HEK293 (cell line): ENCODE measurements around the gene SLC31A1.

Experiments
- CTCF ChIA-PET: fragments of 350-600 bp; formaldehyde crosslinking; extraction: SDS; loops from one replicate; lab custom pipeline; 2021; ENCODE audit warnings: antibody characterized with exemption; lab: Yijun Ruan, JAX
- POLR2A ChIA-PET: fragments of 300-600 bp; formaldehyde crosslinking; extraction: SDS; loops from one replicate; lab custom pipeline; 2020; ENCODE audit warnings: antibody characterized with exemption, inconsistent platforms; lab: Yijun Ruan, JAX
- H3K27ac ChIP-seq: fragments of 200-500 bp; sonication (Bioruptor generic); 2 replicates; pipeline ENCODE4 v1.5.1; 2014; ENCODE audit warnings: low read depth, low read length, control low read depth, inconsistent platforms; ENCODE audit errors: extremely low read depth
- H3K36me3 ChIP-seq, 2 experiments: fragments of 200-500 bp in 1 of 2; sonication (Bioruptor generic) in 1 of 2; 1 replicate in 1 of 2; 2 replicates in 1 of 2; pipeline ENCODE4 v1.5.1; 2014 to 2017; ENCODE audit warnings: inconsistent platforms in 2 of 2, low read length in 2 of 2; ENCODE audit not compliant: control insufficient read depth in 2 of 2, insufficient read depth in 1 of 2
- H3K4me1 ChIP-seq: fragments of 200-500 bp; sonication (Bioruptor generic); 2 replicates; pipeline ENCODE4 v1.5.1; 2014; ENCODE audit warnings: mild to moderate bottlenecking, low read length, inconsistent platforms; ENCODE audit not compliant: control insufficient read depth, insufficient read depth
- H3K4me3 ChIP-seq: 2 replicates; pipeline ENCODE4 v1.5.1; 2011; ENCODE audit warnings: low read depth, mild to moderate bottlenecking, control low read depth, low read length, moderate library complexity
- H3K9me3 ChIP-seq: fragments of 200-500 bp; sonication (Bioruptor generic); 2 replicates; pipeline ENCODE4 v1.5.1; 2014; ENCODE audit warnings: low read depth, low read length, inconsistent platforms; ENCODE audit not compliant: control insufficient read depth, insufficient read depth
- AEBP2 ChIP-seq: fragments of 450-650 bp; formaldehyde crosslinking; IDR thresholded peaks from 2 replicates; pipeline ENCODE4 v1.5.1; 2016; ENCODE audit warnings: missing biosample characterization, missing genetic modification characterization, borderline replicate concordance
- ELK4 ChIP-seq: IDR thresholded peaks from 2 replicates; pipeline ENCODE4 v1.6.1; 2011; ENCODE audit warnings: mild to moderate bottlenecking, low read depth, low read length, borderline replicate concordance
- GLIS2 ChIP-seq: fragments of 450-650 bp; formaldehyde crosslinking; IDR thresholded peaks from 2 replicates; pipeline ENCODE4 v1.5.1; 2016; ENCODE audit warnings: missing biosample characterization, missing genetic modification characterization
- INSM2 ChIP-seq: fragments of 450-650 bp; formaldehyde crosslinking; IDR thresholded peaks from 2 replicates; pipeline ENCODE4 v1.5.1; 2016; ENCODE audit warnings: missing biosample characterization, missing genetic modification characterization
- PRDM1 ChIP-seq: fragments of 450-650 bp; formaldehyde crosslinking; IDR thresholded peaks from 2 replicates; pipeline ENCODE4; 2016; ENCODE audit warnings: missing biosample characterization, missing genetic modification characterization
- ZFHX2 ChIP-seq: fragments of 450-650 bp; formaldehyde crosslinking; conservative IDR thresholded peaks from 2 replicates; pipeline ENCODE4 v1.5.1; 2016; ENCODE audit warnings: missing biosample characterization, missing genetic modification characterization
- ZNF133 ChIP-seq: fragments of 450-650 bp; formaldehyde crosslinking; IDR thresholded peaks from 2 replicates; pipeline ENCODE4 v1.5.1; 2016; ENCODE audit warnings: missing biosample characterization, missing genetic modification characterization
- ZNF184 ChIP-seq: fragments of 450-650 bp; IDR thresholded peaks from 2 replicates; pipeline ENCODE4 v1.5.1; 2018; ENCODE audit warnings: missing biosample characterization, mild to moderate bottlenecking, missing genetic modification characterization
- ZNF211 ChIP-seq: fragments of 450-650 bp; formaldehyde crosslinking; IDR thresholded peaks from 2 replicates; pipeline ENCODE4 v1.5.1; 2016; ENCODE audit warnings: low read depth, missing biosample characterization, missing genetic modification characterization
- ZNF280D ChIP-seq: fragments of 450-650 bp; formaldehyde crosslinking; IDR thresholded peaks from 2 replicates; pipeline ENCODE4 v1.5.1; 2016; ENCODE audit warnings: missing biosample characterization, missing genetic modification characterization
- ZNF311 ChIP-seq: fragments of 450-650 bp; formaldehyde crosslinking; IDR thresholded peaks from 2 replicates; pipeline ENCODE4 v1.5.1; 2017; ENCODE audit warnings: missing biosample characterization, missing genetic modification characterization, borderline replicate concordance
- ZNF324 ChIP-seq: fragments of 450-650 bp; formaldehyde crosslinking; IDR thresholded peaks from 2 replicates; pipeline ENCODE4 v1.5.1; 2016; ENCODE audit warnings: missing biosample characterization, missing genetic modification characterization
- ZNF341 ChIP-seq: fragments of 450-650 bp; formaldehyde crosslinking; IDR thresholded peaks from 2 replicates; pipeline ENCODE4; 2016; ENCODE audit warnings: low read depth, missing biosample characterization, missing genetic modification characterization
- ZNF513 ChIP-seq: fragments of 450-650 bp; IDR thresholded peaks from 2 replicates; pipeline ENCODE4 v1.5.1; 2018; ENCODE audit warnings: missing biosample characterization, missing genetic modification characterization
- ZNF555 ChIP-seq: fragments of 450-650 bp; formaldehyde crosslinking; conservative IDR thresholded peaks from 2 replicates; pipeline ENCODE4 v1.5.1; 2017; ENCODE audit warnings: missing biosample characterization, mild to moderate bottlenecking, missing genetic modification characterization, inconsistent platforms
- ZNF621 ChIP-seq: fragments of 450-650 bp; formaldehyde crosslinking; IDR thresholded peaks from 2 replicates; pipeline ENCODE4 v1.5.1; 2017; ENCODE audit warnings: missing biosample characterization, missing genetic modification characterization
- ZNF76 ChIP-seq: fragments of 450-650 bp; formaldehyde crosslinking; IDR thresholded peaks from 2 replicates; pipeline ENCODE4; 2016; ENCODE audit warnings: low read depth, missing biosample characterization, missing genetic modification characterization, borderline replicate concordance

The SLC31A1 gene

GRCh38 chr9:113210815-113211214, 10.5 kb upstream of the SLC31A1 start (continued):
- no peak for TF ChIP-seq ZNF621 (tag by site-specific recombination)
- TF ChIP-seq ZNF211 (tag by site-specific recombination): no peak
- TF ChIP-seq AEBP2 (tag by site-specific recombination): no peak
- TF ChIP-seq ZFHX2 (tag by site-specific recombination): no peak
- TF ChIP-seq, all 188 proteins: peak for 0

- Histone ChIP-seq H3K4me3 (no peak overlapping the region), H3K4me1 (no peaks in the 10 kb centered on the region), H3K27ac (no peak overlapping the region), H3K9me3 (no peaks in the 10 kb centered on the region), H3K36me3 (peaks cover 0 to 9% of the 10 kb centered on the region in 2 experiments; a peak in 1 of 3 replicates)
- ChIA-PET POLR2A (no interaction called here), CTCF (no interaction called here)
- TF ChIP-seq PRDM1 (tag by site-specific recombination) (0 out of 2 replicates have a peak, but pooled peaks have one; percentile 0), ZNF555 (tag by site-specific recombination) (no peak), ZNF184 (tag by site-specific recombination) (0 out of 2 replicates have a peak, but pooled peaks have one; percentile 28)
Observed at GRCh38 chr9:113215132-113215531, 6.2 kb upstream of the SLC31A1 start.

- TF ChIP-seq ZNF341 (tag by site-specific recombination): no peak
- TF ChIP-seq ZNF76 (tag by site-specific recombination): no peak
- TF ChIP-seq ZNF311: no peak
- Histone ChIP-seq H3K9me3 (no peaks in the 10 kb centered on the region), H3K4me1 (no peaks in the 10 kb centered on the region), H3K27ac (no peak overlapping the region), H3K36me3 (peaks cover 0 to 5% of the 10 kb centered on the region in 2 experiments; a peak in 1 of 3 replicates), H3K4me3 (no peak overlapping the region)
- POLR2A ChIA-PET: no interaction called here
- CTCF ChIA-PET: no interaction called here
Observed at GRCh38 chr9:113216406-113216805, 4.9 kb upstream of the SLC31A1 start.

- no peak for TF ChIP-seq GLIS2 (tag by site-specific recombination)
- TF ChIP-seq INSM2 (tag by site-specific recombination): no peak
- TF ChIP-seq ZNF513 (tag by site-specific recombination): no peak
- TF ChIP-seq ZNF324 (tag by site-specific recombination): no peak
- TF ChIP-seq ZNF280D: no peak
- TF ChIP-seq ZNF133 (tag by site-specific recombination): no peak
- TF ChIP-seq ELK4: no peak
- Histone ChIP-seq H3K9me3 (no peaks in the 10 kb centered on the region), H3K27ac (no peak overlapping the region), H3K4me1 (0 out of 2 replicates have a peak, but pooled peaks cover 3% of the 10 kb centered on the region), H3K4me3 (no peak overlapping the region), H3K36me3 (peaks cover 0 to 4% of the 10 kb centered on the region in 2 experiments; a peak in 2 of 3 replicates)
- ChIA-PET CTCF (interaction anchor here (0.6 kb wide), 2 partner anchors 15 to 55 kb away, joined by 3 to 6 read pairs; no protein-coding TSS in a partner anchor), POLR2A (interaction anchor here (0.7 to 4.2 kb wide), 3 partner anchors 28 to 68 kb away, joined by 3 to 44 read pairs (median 20); partner anchors contain the start of genes CDC26, PRPF4 and SLC31A2)
Observed at GRCh38 chr9:113219186-113219936, 2.0 kb upstream of the SLC31A1 start.
